SU-DHL-6 (cell line): ENCODE measurements around the gene FAM20C.

ENCODE experiments used
- H2AFZ ChIP-seq: fragments of 200-600 bp; sonication (generic); 2 replicates; pipeline ENCODE4 v1.6.1; 2014; ENCODE audit warnings: low read depth, mild to moderate bottlenecking, moderate library complexity, mixed read lengths, antibody characterized with exemption, low read length; ENCODE audit not compliant: severe bottlenecking
- H3F3A ChIP-seq: fragments of 200-600 bp; shearing (Covaris generic); 2 replicates; pipeline ENCODE4 v1.6.0; 2016; ENCODE audit warnings: antibody characterized with exemption, mild to moderate bottlenecking; ENCODE audit not compliant: insufficient read depth
- H3K27ac ChIP-seq: fragments of 200-600 bp; sonication (generic); 2 replicates; pipeline ENCODE4 v1.5.1; 2016; ENCODE audit warnings: low read depth, mild to moderate bottlenecking, low read length, moderate library complexity, mixed read lengths
- H3K27me3 ChIP-seq: fragments of 200-600 bp; sonication (generic), shearing (Covaris generic); 2 replicates; pipeline ENCODE4 v1.6.0; 2014; ENCODE audit warnings: mild to moderate bottlenecking, low read length
- H3K36me3 ChIP-seq: fragments of 200-600 bp; sonication (generic); 2 replicates; pipeline ENCODE4 v1.6.1; 2014; ENCODE audit warnings: mild to moderate bottlenecking, low read length, mixed read lengths
- H3K4me2 ChIP-seq: fragments of 300-600, 200-600 bp; shearing (Covaris generic), sonication (generic); 2 replicates; pipeline ENCODE4 v1.6.0; 2014; ENCODE audit warnings: low read length, low read depth, mild to moderate bottlenecking; ENCODE audit not compliant: poor library complexity, severe bottlenecking
- H3K4me3 ChIP-seq: fragments of 200-600 bp; sonication (generic); 2 replicates; pipeline ENCODE4 v1.5.1; 2014; ENCODE audit warnings: antibody characterized with exemption, low read length, mild to moderate bottlenecking, mixed read lengths; ENCODE audit not compliant: insufficient read depth, poor library complexity, severe bottlenecking
- H3K79me2 ChIP-seq: fragments of 200-600 bp; sonication (generic); 2 replicates; pipeline ENCODE4 v1.6.1; 2014; ENCODE audit warnings: mild to moderate bottlenecking, low read length, moderate library complexity; ENCODE audit not compliant: insufficient read depth
- H3K9ac ChIP-seq: fragments of 200-600 bp; sonication (generic); 2 replicates; pipeline ENCODE4 v1.7.0; 2014; ENCODE audit warnings: mild to moderate bottlenecking, low read length
- H3K9me2 ChIP-seq: fragments of 200-600 bp; sonication (generic); replicated peaks from 2 replicates; pipeline ENCODE4 v1.6.1; 2014; ENCODE audit warnings: low read length; ENCODE audit not compliant: insufficient read depth
- H3K9me3 ChIP-seq: fragments of 200-600 bp; sonication (generic); 2 replicates; pipeline ENCODE4 v1.6.1; 2014; ENCODE audit warnings: low read length, mixed read lengths; ENCODE audit not compliant: insufficient read depth
- H4K20me1 ChIP-seq: fragments of 200-600 bp; sonication (generic); 2 replicates; pipeline ENCODE4 v1.6.1; 2014; ENCODE audit warnings: low read depth, mild to moderate bottlenecking, antibody characterized with exemption, low read length, moderate library complexity, mixed read lengths
- EZH2phosphoT487 ChIP-seq: fragments of 200-600 bp; sonication (generic), shearing (Covaris generic); conservative IDR thresholded peaks from 2 replicates; pipeline ENCODE4 v1.6.1; 2018; ENCODE audit warnings: mild to moderate bottlenecking, antibody characterized with exemption, low read length, moderate library complexity, mixed read lengths
- TF ChIP-seq, protein P1 (sequence below): fragments of 200-600 bp; sonication (generic); IDR thresholded peaks from one replicate; pipeline ENCODE4 v1.5.1; 2017; ENCODE audit warnings: antibody characterized with exemption, mild to moderate bottlenecking, low read length, moderate library complexity; ENCODE audit not compliant: insufficient read depth, poor library complexity, severe bottlenecking

FAM20C gene

GRCh38 chr7:290554-291372 lies 98.4 kb downstream of the FAM20C start:
- Histone ChIP-seq H3K9me2 (no peaks in the 10 kb centered on the region), H3K4me3 (no peak overlapping the region), H3K27me3 (no peaks in the 10 kb centered on the region), H3K9me3 (no peaks in the 10 kb centered on the region), H3K79me2 (no peaks in the 10 kb centered on the region), H3K36me3 (no peaks in the 10 kb centered on the region), H4K20me1 (no peaks in the 10 kb centered on the region), H3K9ac (no peak overlapping the region), H2AFZ (no peak overlapping the region), H3K4me2 (no peak overlapping the region), H3K27ac (no peak overlapping the region), H3F3A (no peaks in the 10 kb centered on the region)
- TF ChIP-seq, protein P1, sequence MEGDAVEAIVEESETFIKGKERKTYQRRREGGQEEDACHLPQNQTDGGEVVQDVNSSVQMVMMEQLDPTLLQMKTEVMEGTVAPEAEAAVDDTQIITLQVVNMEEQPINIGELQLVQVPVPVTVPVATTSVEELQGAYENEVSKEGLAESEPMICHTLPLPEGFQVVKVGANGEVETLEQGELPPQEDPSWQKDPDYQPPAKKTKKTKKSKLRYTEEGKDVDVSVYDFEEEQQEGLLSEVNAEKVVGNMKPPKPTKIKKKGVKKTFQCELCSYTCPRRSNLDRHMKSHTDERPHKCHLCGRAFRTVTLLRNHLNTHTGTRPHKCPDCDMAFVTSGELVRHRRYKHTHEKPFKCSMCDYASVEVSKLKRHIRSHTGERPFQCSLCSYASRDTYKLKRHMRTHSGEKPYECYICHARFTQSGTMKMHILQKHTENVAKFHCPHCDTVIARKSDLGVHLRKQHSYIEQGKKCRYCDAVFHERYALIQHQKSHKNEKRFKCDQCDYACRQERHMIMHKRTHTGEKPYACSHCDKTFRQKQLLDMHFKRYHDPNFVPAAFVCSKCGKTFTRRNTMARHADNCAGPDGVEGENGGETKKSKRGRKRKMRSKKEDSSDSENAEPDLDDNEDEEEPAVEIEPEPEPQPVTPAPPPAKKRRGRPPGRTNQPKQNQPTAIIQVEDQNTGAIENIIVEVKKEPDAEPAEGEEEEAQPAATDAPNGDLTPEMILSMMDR, result no peak
- no peak for TF ChIP-seq EZH2phosphoT487

DNA sequence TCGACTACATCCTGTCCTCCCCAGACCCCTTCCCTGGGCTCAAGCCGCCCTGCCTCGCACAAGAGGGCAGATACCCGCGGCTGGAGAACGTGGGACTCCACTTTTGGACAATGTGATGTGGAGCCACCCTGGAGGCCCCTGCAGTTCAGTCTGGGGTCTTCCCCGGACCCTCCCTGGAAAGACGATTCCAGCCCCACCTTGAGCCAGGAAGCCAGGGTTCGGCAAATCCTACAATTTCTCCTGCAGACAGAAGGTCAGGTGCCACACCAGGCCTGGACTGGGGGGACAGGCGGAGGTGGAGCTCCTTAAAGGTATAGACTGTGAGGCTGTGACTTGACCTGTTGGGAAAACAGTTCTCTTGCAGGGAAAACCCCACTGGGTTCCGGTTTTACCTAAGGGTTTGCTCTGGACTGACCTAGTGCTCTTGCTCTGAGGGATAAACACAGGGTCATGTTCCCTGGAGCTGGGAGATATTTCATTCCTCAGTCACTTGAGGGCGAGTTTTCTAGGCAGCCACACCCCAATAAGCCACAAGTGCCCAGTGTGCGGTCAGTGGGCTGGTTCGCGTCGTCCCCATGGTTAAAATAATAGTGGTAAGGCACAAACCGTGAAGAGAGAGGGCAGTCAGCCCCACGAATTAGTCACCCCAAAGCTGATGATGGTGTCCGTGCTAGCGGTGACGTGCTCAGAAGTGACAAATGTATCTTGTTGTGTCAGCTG lies 99.2 kb downstream of the FAM20C start:
- H3K4me2 ChIP-seq, result no peak overlapping the region
- no peak overlapping the region for H2AFZ ChIP-seq
- no peaks in the 10 kb centered on the region for H4K20me1 ChIP-seq
- no peaks in the 10 kb centered on the region for H3K36me3 ChIP-seq
- TF ChIP-seq, protein P1, result no peak
- TF ChIP-seq EZH2phosphoT487, result no peak
- H3K27ac ChIP-seq, result no peak overlapping the region
- no peak overlapping the region for H3K9ac ChIP-seq
- no peaks in the 10 kb centered on the region for H3F3A ChIP-seq
- no peak overlapping the region for H3K4me3 ChIP-seq
- no peaks in the 10 kb centered on the region for H3K9me2 ChIP-seq
- H3K27me3 ChIP-seq, result no peaks in the 10 kb centered on the region
- no peaks in the 10 kb centered on the region for H3K9me3 ChIP-seq
- no peaks in the 10 kb centered on the region for H3K79me2 ChIP-seq

DNA sequence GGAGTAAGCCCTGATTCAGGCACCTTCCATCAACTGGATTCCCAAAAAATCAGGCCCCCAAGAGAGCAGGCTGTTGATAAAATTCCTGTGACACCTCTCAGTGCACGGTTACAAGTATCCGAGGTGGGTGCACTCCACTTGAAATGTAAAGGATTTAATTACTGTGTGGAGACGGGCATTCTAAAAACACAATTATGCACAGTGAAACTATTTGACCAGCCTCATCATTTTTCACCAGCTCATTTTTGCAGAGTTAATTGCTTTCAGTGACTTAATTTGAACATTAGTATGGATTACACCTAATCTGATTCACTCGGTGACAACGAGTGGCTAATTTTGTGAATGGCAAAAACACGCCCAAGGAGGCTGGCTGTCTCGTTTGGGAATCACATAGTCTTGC lies 99.9 kb downstream of the FAM20C start:
- Histone ChIP-seq H2AFZ (no peak overlapping the region), H3K9ac (no peak overlapping the region), H3K27me3 (no peaks in the 10 kb centered on the region), H3K9me3 (no peaks in the 10 kb centered on the region), H3K9me2 (no peaks in the 10 kb centered on the region), H3K36me3 (no peaks in the 10 kb centered on the region), H3K4me2 (no peak overlapping the region), H3K27ac (no peak overlapping the region), H3F3A (no peaks in the 10 kb centered on the region), H3K4me3 (no peak overlapping the region), H3K79me2 (no peaks in the 10 kb centered on the region), H4K20me1 (no peaks in the 10 kb centered on the region)
- TF ChIP-seq, protein P1, result no peak
- TF ChIP-seq EZH2phosphoT487, result no peak
